Measurements from ENCODE around the gene SEC24D. TPM values are rescaled to one million over a fixed set of nuclear protein-coding genes. Genes with fewer than 3 reads are reported as not detected.

Gene SEC24D
- total RNA-seq, 1 experiment from 2014 or later: 13.4 TPM

DNA sequence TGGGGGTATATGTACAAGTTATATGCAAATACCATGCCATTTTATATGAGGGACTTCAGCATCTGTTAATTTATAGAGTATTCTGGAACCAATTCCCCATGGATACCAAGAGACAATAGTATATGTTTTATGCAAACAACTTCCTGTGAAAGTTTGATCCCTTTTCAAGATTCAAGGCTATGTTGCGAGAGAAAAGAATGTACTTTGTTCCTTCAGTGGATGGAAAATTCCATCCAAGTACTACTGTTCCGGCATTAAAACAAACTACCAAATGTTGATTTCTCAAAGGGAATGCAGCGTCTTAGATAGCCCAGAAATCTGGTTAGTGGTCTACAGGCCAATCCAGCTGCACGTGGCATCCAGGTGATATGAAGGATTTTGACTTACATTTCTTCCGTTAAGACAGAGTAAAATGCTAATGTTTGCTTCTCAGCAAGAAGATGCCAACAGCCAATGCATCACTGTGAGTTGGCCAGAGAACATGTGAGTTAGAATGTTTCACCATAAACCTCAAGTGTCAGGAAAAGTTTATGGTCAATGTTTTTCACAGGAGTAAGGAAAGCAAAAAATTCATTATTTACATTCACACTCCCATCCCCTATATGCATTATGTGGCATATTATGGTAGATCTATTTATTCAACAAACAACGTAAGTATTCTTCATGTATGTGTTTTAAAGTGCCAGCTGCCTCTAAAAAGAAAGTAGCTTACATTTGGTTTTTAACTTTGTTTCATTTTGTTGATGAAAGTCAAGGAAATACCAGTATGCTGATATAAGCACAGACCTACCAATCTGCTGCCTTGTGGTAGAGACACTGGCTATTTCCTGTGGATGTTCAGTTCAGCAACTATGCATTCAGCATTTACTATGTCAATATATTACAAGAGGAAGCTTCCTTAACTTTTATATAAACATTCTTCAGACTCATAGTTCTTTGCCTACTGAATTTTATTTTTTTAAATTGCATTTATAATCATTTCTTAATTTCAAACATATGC lies 106.3 kb downstream of the SEC24D start:
- no peaks in the 10 kb centered on the region for H3K27me3 ChIP-seq (ENCODE audit: control insufficient read depth, insufficient read depth, low read length)
- ATAC-seq (no peak), DNase-seq (ENCODE audit: low read depth, low spot score) (no peak)
- no peak overlapping the region for H3K27ac ChIP-seq (ENCODE audit: low read length)
- CTCF ChIA-PET: interaction anchor here (0.6 kb wide), 1 partner anchor 46 kb away, joined by 3 read pairs; no protein-coding TSS in a partner anchor
- intact Hi-C loops (cut with micrococcal nuclease; ENCODE audit: unreplicated experiment): no loop called here
- POLR2A ChIA-PET: no interaction called here
- no peaks in the 10 kb centered on the region for H3K9me3 ChIP-seq (ENCODE audit: control insufficient read depth, insufficient read depth, low read depth, low read length)
- TF ChIP-seq TCF7L2 (IDR thresholded peaks at IDR 0.05; ENCODE audit: low read depth, low read length): no peak
- TF ChIP-seq, protein P1, sequence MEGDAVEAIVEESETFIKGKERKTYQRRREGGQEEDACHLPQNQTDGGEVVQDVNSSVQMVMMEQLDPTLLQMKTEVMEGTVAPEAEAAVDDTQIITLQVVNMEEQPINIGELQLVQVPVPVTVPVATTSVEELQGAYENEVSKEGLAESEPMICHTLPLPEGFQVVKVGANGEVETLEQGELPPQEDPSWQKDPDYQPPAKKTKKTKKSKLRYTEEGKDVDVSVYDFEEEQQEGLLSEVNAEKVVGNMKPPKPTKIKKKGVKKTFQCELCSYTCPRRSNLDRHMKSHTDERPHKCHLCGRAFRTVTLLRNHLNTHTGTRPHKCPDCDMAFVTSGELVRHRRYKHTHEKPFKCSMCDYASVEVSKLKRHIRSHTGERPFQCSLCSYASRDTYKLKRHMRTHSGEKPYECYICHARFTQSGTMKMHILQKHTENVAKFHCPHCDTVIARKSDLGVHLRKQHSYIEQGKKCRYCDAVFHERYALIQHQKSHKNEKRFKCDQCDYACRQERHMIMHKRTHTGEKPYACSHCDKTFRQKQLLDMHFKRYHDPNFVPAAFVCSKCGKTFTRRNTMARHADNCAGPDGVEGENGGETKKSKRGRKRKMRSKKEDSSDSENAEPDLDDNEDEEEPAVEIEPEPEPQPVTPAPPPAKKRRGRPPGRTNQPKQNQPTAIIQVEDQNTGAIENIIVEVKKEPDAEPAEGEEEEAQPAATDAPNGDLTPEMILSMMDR (IDR thresholded peaks at IDR 0.05): no peak
- no peak for TF ChIP-seq SIN3A (IDR thresholded peaks at IDR 0.05; ENCODE audit: borderline replicate concordance, insufficient read depth, low read depth, low read length)
- TF ChIP-seq, protein P2, sequence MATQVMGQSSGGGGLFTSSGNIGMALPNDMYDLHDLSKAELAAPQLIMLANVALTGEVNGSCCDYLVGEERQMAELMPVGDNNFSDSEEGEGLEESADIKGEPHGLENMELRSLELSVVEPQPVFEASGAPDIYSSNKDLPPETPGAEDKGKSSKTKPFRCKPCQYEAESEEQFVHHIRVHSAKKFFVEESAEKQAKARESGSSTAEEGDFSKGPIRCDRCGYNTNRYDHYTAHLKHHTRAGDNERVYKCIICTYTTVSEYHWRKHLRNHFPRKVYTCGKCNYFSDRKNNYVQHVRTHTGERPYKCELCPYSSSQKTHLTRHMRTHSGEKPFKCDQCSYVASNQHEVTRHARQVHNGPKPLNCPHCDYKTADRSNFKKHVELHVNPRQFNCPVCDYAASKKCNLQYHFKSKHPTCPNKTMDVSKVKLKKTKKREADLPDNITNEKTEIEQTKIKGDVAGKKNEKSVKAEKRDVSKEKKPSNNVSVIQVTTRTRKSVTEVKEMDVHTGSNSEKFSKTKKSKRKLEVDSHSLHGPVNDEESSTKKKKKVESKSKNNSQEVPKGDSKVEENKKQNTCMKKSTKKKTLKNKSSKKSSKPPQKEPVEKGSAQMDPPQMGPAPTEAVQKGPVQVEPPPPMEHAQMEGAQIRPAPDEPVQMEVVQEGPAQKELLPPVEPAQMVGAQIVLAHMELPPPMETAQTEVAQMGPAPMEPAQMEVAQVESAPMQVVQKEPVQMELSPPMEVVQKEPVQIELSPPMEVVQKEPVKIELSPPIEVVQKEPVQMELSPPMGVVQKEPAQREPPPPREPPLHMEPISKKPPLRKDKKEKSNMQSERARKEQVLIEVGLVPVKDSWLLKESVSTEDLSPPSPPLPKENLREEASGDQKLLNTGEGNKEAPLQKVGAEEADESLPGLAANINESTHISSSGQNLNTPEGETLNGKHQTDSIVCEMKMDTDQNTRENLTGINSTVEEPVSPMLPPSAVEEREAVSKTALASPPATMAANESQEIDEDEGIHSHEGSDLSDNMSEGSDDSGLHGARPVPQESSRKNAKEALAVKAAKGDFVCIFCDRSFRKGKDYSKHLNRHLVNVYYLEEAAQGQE (IDR thresholded peaks at IDR 0.05; ENCODE audit: insufficient read depth in 1 of 2, low read depth in 2 of 2, low read length in 1 of 2): no peak
- no peak for TF ChIP-seq POLR2AphosphoS5 (IDR thresholded peaks at IDR 0.05; ENCODE audit: low read depth, low read length)
- no TSS peak for BruUV-seq (replicated peaks)
- no peak overlapping the region for H3K4me3 ChIP-seq (ENCODE audit: low read depth in 2 of 2, low read length in 2 of 2)
- H3K36me3 ChIP-seq (ENCODE audit: control insufficient read depth, insufficient read depth, low read length): no peaks in the 10 kb centered on the region; the same call in 1 of the 2 replicates
- in situ Hi-C loops (cut with HindIII; ENCODE audit: low pct_unique_long_range_greater_than_20kb, low sequenced_read_pairs): no loop called here
- H3K4me1 ChIP-seq (ENCODE audit: control insufficient read depth, insufficient read depth, low read length): no peaks in the 10 kb centered on the region

DNA sequence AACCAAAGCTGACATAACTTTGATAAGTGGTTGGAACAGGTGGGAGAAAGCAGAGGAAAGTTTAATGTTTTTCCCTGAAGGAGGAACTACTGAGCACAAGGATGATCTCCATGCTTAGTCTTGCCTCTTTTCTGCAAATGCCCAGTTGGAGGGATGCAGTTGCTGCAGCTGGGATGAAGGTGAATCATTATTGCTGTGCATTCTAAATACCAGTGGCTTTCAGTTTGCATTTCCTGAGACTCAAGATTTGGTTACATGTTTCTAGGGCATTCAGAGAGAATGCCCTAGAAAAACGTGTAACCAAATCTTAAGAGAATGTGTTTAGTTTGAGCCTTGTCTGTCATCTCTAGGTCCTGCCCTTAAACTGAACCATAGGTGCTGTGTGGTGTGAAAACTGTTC lies 108.6 kb downstream of the SEC24D start:
- intact Hi-C loops (cut with micrococcal nuclease; ENCODE audit: unreplicated experiment): no loop called here
- no peak for ATAC-seq
- H3K36me3 ChIP-seq (ENCODE audit: control insufficient read depth, insufficient read depth, low read length): no peaks in the 10 kb centered on the region; the same call in 1 of the 2 replicates
- H3K9me3 ChIP-seq (ENCODE audit: control insufficient read depth, insufficient read depth, low read depth, low read length): no peaks in the 10 kb centered on the region
- CTCF ChIA-PET: no interaction called here
- no peaks in the 10 kb centered on the region for H3K27me3 ChIP-seq (ENCODE audit: control insufficient read depth, insufficient read depth, low read length)
- H3K4me1 ChIP-seq (ENCODE audit: control insufficient read depth, insufficient read depth, low read length): no peaks in the 10 kb centered on the region
- H3K4me3 ChIP-seq (ENCODE audit: low read depth in 2 of 2, low read length in 2 of 2): no peak overlapping the region
- TF ChIP-seq, protein P2 (IDR thresholded peaks at IDR 0.05; ENCODE audit: insufficient read depth in 1 of 2, low read depth in 2 of 2, low read length in 1 of 2): no peak
- TF ChIP-seq, protein P1 (IDR thresholded peaks at IDR 0.05): no peak
- no peak for TF ChIP-seq TCF7L2 (IDR thresholded peaks at IDR 0.05; ENCODE audit: low read depth, low read length)
- TF ChIP-seq SIN3A (IDR thresholded peaks at IDR 0.05; ENCODE audit: borderline replicate concordance, insufficient read depth, low read depth, low read length): no peak
- no peak for TF ChIP-seq POLR2AphosphoS5 (IDR thresholded peaks at IDR 0.05; ENCODE audit: low read depth, low read length)
- no peak for DNase-seq (ENCODE audit: low read depth, low spot score)
- no TSS peak for BruUV-seq (replicated peaks)
- no peak overlapping the region for H3K27ac ChIP-seq (ENCODE audit: low read length)
- in situ Hi-C loops (cut with HindIII; ENCODE audit: low pct_unique_long_range_greater_than_20kb, low sequenced_read_pairs): no loop called here
- POLR2A ChIA-PET: no interaction called here

Data from Panc1 (cell line).